Activated CD8-positive, alpha-beta memory T cell treated with anti-CD3 and anti-CD28 coated beads for 1 hour (primary cell): Measurements from ENCODE around the gene NBEAL1.
"Not testable (repeated sequence)": the region's sequence is repeated elsewhere in the genome, so short reads cannot be mapped to it uniquely, and the experiment has no call there.

Experiments used
- DNase-seq, 2 donors: peaks; one replicate each; pipeline ENCODE4 v3.0.0-alpha.2; 2020; ENCODE audit warnings: low read depth in 1 of 2; ENCODE audit errors: extremely low read depth in 1 of 2

Gene NBEAL1

DNA sequence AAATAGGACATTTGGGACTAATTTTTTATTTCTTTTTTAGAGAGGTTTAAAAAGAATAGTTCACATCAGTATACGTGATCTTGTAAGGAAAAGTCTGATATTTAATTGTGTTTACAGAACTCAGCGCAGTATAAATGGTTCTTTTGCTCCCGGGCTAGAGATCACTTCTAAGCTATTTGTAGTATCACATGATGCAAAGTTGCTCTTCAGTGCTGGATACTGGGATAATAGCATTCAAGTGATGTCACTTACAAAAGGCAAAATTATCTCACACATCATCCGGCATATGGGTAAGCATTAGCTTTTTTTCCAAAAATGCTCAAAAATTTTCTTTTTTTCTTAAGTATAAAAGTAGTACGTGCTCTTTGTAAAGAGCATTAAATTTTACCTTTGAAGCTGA, 186.8 kb downstream of the NBEAL1 start:
- no peak for DNase-seq

- no peak for DNase-seq
Measured at GRCh38 chr2:203209538-203209937, 194.9 kb downstream of the NBEAL1 start.

- no peak for DNase-seq
Measured at GRCh38 chr2:203225423-203226039, 210.9 kb downstream of the NBEAL1 start.

DNA sequence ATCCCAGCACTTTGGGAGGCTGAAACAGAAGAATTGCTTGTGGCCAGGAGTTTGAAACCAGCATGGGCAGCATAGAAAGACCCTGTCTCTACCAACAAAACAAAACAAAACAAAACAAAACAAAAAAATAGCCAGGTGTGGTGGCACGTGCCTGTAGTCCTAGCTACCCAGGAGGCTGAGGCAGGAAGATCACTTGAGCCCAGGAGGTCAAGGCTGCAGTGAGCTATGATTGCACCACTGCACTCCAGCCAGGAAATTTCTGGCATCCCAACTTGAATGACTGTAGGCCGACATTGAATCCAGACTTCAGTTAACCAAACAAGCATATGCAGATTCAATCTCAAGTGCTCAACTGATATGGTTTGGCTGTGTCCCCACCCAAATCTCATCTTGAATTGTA, 215.0 kb downstream of the NBEAL1 start:
- not testable (repeated sequence) for DNase-seq

- no peak for DNase-seq
Measured at GRCh38 chr2:203237346-203238238, 222.9 kb downstream of the NBEAL1 start.

DNA sequence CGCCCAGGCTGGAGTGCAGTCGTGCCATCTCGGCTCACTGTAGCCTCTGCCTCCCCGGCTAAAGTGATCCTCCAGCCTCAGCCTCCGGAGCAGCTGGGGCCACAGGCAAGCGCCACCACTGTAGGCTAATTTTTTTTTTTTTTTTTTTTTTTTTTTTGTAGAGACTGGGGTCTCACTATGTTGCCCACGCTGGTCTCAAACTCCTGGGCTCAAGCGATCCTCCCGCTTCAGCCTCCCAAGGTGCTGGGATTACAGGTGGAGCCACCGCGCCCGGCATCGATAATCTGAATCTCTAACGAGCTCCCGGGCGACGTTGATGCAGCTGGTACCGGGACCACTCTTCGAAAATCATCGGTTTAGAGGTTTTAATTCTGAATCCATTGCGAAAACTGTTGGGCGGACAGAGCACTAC, 223.6 kb downstream of the NBEAL1 start:
- DNase-seq: no peak

DNA sequence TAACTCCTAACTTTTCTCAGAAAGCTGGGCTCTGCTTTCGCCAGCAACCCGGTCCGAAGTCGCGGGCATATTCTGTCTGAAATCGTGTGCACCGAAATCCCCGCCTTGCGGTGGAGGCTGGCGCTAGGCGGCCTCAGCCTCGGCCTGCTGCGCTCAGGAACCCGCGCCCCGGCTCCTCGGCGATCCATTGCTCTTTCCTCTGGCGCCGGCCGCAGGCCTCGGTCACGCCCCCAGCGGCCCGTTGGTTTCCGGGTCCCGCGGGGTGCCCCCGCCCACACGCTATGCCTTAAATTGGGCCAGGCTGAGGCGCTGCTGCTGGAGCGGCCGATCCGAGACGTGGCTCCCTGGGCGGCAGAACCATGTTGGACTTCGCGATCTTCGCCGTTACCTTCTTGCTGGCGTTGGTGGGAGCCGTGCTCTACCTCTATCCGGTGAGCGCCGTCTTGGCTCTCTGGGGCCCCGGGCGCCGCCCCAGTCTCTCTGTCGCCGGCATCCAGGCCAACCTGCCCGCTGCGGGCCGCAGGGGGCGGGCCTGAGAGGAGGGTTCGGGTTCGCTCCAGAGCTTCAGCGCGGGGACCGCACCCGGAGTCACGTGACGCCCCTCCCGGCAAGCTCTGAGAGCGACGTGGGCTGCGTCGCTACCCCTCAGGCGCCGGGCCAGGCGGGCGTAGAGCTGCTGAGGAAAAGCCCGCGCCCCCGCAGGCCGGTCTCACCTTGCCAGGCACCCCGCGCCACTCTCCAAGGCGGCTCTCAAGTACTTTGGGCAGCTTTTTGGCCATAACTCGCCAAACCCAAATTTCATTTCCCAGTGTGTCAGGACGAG, 224.2 kb downstream of the NBEAL1 start, which contains the start of gene CYP20A1:
TSS of gene CYP20A1 (plus strand) at position 315 of the 823 bp plus-strand sequence. CDS start at position 360, 45 bp downstream.
- peak; percentile 90 to 97 for DNase-seq

DNA sequence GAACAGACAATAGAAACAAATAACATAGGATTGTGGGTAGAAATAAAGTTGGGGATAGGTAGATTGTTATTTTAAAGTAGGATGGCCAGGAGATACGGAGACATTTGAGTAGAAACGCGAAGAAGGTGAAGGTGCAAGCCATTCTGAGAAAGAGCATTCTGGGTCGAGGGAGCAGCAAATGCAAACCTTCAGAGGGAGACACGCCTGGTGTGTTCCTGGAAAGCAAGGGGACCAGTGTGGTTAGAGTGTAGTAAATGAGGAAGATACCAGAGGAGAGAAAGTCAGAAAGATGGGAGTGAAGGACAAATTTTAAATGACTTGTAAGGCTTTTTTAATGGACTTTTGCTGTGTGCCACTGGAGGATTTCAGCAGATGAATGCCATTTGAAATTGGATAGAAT, 225.8 kb downstream of the NBEAL1 start:
- no peak for DNase-seq

- DNase-seq: no peak
Measured at GRCh38 chr2:203242518-203242917, 227.8 kb downstream of the NBEAL1 start.

DNA sequence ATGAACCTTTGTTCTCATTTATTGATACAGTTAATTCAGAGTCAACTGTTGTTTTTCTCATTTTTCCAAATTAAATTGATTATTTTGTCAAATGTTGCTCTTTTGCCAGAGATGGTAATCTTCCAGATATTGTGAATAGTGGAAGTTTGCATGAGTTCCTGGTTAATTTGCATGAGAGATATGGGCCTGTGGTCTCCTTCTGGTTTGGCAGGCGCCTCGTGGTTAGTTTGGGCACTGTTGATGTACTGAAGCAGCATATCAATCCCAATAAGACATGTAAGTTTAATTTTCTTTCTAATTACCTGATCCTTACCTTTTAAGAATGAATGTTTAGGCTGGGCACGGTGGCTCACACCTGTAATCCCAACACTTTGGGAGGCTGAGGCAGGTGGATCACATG, 232.0 kb downstream of the NBEAL1 start:
- no peak for DNase-seq

GRCh38 chr2:203252818-203253217, 238.1 kb downstream of the NBEAL1 start:
- no peak for DNase-seq

- not testable (repeated sequence) for DNase-seq
Measured at GRCh38 chr2:203253422-203254095, 238.9 kb downstream of the NBEAL1 start.

DNA sequence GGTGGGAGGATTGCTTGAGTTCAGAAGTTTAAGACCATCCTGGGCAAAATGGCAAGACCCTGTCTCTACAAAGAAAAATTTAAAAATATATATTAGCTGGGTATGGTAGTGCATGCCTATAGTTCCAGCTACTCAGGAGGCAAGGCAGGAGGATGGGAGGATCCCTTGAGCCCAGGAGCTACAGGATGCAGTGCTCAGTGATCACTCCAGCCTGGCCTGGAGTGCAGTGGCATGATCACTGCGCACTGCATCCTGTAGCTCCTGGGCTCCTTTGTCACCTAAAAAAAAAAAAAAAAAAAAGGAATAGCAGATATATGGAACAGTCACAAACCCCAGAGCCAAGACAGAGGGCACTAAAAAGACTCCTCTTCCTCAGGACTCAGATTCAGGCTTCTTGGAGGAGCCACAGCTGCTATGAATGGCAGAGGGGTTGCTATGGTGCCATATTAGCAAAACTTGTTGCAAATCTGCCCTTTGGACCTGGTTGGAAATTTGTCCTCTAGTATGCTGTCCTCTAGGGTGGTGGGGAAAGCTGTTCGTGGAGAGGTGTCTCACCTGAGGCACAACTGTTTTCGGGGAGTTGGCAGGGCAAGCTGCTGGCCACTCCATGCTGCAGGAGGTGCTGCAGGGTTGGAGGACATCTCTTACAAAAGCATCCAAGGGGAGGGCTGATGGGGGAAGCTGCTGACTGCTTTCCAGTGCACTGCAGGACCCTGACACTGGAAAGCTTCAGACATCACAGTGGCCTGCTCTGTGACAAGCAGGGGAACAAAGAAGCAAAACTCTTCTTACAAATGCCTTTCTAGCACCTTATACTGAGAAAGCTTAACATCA, 246.9 kb downstream of the NBEAL1 start:
- DNase-seq: no peak
